ENCODE data around the gene SEC14L3.
A peak's percentile ranks its signal among the peaks of the same experiment; 100 is the strongest.

Gene SEC14L3

DNA sequence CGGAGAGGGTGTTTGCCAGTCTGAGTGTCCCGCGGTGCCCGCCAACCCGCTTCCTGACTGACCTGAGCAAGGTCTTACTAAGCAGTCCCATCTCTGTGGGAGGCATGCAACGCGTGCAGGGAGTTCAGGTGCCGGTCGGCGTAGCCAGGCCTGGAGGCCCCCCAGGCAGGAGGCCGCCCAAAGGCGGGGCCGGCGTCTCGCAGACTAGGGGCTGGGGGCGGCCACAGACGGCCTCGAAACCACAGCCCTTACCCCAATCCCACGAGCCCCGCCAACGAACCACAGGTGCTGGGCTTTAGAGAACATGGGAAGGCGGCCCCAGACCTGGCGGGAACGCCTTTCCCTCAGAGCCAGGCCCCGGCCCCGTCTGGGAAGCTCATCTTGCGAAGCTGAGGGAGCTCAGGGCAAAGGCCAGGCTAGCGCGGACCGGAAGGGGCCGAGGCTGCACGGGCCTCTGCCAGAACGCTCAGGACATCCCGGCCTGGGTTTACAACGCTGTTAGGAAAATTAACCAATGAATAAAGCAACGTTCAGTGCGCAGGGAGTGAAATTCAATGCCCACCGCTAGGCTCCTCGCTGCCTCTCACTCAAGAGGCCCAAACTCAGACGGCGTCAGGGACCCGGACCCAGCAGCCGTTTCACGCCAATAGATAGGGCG lies 48.4 kb downstream of the SEC14L3 start:
- H3K4me3 ChIP-seq (ENCODE audit: low read depth, low read length), result peak overlapping the region; percentile 41
- in situ Hi-C loops (cut with HindIII; ENCODE audit: low sequenced_read_pairs), result no loop called here
- TF ChIP-seq, protein P1, sequence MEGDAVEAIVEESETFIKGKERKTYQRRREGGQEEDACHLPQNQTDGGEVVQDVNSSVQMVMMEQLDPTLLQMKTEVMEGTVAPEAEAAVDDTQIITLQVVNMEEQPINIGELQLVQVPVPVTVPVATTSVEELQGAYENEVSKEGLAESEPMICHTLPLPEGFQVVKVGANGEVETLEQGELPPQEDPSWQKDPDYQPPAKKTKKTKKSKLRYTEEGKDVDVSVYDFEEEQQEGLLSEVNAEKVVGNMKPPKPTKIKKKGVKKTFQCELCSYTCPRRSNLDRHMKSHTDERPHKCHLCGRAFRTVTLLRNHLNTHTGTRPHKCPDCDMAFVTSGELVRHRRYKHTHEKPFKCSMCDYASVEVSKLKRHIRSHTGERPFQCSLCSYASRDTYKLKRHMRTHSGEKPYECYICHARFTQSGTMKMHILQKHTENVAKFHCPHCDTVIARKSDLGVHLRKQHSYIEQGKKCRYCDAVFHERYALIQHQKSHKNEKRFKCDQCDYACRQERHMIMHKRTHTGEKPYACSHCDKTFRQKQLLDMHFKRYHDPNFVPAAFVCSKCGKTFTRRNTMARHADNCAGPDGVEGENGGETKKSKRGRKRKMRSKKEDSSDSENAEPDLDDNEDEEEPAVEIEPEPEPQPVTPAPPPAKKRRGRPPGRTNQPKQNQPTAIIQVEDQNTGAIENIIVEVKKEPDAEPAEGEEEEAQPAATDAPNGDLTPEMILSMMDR (IDR thresholded peaks at IDR 0.05; ENCODE audit: low read depth, low read length), result no peak
- DNase-seq (ENCODE audit: low read depth, low spot score), result no peak

DNA sequence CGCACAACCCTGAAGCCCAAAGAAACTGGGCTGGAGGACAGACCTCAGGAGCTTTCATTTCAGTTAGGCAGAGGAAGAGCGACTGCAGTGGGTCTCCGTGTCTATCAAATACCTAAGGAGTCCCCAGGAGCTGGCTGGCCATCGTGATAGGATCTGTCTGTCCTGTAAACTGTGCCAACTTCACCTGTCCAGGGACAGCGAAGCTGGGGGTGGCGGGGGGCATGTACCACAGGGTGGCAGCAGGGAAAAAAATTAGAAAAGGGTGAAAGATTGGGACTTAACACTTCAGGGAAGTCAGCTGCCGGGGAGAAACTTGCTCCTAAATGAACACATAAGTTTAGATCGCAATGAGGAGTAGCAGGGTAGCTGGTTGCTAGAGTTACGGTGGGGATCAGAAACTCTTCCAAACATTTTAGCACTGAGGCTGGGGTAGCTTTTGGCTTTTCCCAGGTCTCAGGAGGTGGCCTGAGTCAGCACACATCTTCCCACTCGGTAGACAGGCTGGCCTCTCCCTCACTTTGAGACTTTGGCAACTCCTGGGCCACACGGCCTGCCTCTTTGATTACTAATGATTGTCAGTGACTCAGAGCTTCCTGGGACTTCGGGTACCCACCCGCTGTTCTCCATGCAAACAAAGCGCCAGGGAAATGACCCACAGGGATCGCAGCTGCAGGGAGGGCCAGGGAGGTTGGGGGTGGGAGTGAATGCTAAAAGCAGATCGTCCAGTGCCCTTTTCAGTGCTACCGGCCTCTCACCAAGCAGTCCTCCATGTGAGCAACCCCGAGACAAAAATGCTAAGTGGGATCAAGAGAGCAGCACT lies 49.1 kb downstream of the SEC14L3 start:
- peak; percentile 97 for DNase-seq (ENCODE audit: low read depth, low spot score)
- H3K4me3 ChIP-seq (ENCODE audit: low read depth, low read length), result peak overlapping the region; percentile 41
- TF ChIP-seq, protein P1 (IDR thresholded peaks at IDR 0.05; ENCODE audit: low read depth, low read length), result no peak
- in situ Hi-C loops (cut with HindIII; ENCODE audit: low sequenced_read_pairs), result no loop called here

DNA sequence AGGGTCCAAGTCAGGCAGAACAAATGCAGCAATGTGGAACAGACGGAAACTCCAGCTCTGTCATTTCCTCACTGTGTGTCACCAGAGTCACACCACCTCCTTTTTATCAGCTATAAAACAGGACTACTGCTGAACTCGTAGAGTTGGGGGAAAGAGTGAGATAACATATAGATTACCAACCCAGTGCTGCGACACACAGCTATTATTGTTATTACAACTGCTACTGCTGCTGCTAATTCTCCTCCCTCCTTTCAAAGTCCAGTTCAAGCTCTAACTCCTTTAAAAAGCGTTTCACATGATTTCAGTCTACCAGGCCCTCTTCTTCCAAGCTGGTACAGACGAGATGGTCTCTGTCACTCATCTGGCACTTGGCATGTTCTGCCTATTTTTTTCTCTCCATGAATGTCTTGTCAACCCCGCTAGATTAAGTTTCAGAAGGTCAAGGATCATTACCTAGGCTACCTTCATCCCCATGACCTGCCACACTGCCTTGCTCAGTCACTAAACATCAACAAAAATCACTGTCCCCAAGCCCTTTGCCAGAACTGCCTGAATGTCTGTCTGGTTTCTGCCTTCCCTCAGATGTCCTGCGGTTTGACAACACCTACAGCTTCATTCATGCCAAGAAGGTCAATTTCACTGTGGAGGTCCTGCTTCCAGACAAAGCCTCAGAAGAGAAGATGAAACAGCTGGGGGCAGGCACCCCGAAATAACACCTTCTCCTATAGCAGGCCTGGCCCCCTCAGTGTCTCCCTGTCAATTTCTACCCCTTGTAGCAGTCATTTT lies 49.9 kb downstream of the SEC14L3 start:
- TF ChIP-seq, protein P1 (IDR thresholded peaks at IDR 0.05; ENCODE audit: low read depth, low read length), result no peak
- no peak overlapping the region for H3K4me3 ChIP-seq (ENCODE audit: low read depth, low read length)
- DNase-seq (ENCODE audit: low read depth, low spot score), result no peak
- in situ Hi-C loops (cut with HindIII; ENCODE audit: low sequenced_read_pairs), result no loop called here

DNA sequence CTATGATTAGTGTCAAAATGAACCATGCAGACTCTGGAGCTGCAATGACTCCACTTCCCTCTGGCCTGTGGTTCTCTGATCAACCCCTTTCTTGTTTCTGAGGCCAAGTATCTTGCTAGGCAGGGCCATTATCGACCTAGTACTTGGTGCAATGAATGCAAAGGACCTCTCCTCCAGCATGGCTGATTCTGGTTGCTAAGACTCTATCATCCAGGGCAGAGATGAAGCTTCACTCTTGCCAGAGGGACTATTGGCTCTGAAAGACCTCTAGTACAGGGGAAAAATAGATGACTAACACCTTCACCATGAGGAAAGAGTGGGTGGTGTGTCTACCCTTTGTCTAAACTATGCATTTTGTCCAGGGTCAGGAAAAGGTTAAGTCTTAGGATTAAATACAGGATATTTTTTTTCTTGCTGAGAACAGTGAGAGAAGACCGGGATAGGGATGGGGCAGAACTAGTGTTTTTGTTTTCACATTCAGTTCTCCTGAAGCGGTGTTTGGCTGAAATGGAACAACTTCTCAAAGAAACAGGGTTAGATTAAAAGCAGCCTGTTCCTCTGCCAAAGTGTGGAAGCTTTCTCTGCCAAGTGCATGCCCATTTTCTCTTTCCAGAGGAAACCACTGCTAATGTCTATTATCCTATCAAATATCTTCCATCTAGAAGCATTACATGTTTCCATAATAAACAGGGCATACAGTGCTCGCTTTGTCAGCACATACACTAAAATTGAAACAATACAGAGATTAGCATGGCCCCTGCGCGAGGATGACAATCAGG lies 51.3 kb downstream of the SEC14L3 start:
- peak; percentile 89 for DNase-seq (ENCODE audit: low read depth, low spot score)
- H3K4me3 ChIP-seq (ENCODE audit: low read depth, low read length), result no peak overlapping the region
- in situ Hi-C loops (cut with HindIII; ENCODE audit: low sequenced_read_pairs), result no loop called here
- TF ChIP-seq, protein P1 (IDR thresholded peaks at IDR 0.05; ENCODE audit: low read depth, low read length), result no peak

DNA sequence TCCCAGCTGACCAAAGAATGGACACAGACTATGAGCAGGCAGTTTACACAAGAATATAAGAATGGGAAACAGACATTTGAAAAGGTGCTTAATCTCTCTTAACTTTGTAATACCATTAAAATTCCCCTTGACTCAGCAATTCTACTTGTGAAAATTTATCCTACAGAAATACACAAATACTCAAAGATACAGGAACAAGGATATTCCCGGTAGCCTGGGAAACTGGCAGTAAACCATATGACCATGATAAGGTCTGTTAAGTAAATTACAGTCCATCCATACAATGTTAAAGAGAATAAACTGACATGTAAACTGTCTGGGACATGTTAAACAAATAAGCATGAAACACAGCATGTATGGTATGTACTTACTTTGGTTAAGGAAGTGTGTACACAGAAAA lies 55.0 kb downstream of the SEC14L3 start:
- TF ChIP-seq, protein P1 (IDR thresholded peaks at IDR 0.05; ENCODE audit: low read depth, low read length), result no peak
- DNase-seq (ENCODE audit: low read depth, low spot score), result no peak
- in situ Hi-C loops (cut with HindIII; ENCODE audit: low sequenced_read_pairs), result no loop called here
- no peak overlapping the region for H3K4me3 ChIP-seq (ENCODE audit: low read depth, low read length)

DNA sequence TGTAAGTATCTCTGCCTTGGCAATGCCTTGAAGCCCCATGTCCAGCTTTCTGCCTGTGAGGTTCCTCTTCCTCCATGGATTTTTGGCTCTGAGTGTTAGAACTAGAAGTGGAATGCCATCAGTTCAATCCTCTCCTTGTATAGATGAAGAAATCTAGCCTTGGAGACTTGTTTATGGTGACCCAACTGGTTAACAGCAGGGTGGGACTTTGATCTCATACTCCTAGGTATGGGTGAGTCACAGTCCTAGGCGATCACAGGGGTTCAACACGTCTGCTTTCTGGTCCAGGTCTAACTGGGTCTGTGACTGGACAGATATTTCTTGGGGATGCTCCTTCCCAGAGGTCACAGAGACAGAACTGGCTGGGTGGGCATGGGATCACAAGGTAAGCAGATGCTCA lies 55.4 kb downstream of the SEC14L3 start:
- peak; percentile 21 for DNase-seq (ENCODE audit: low read depth, low spot score)
- TF ChIP-seq, protein P1 (IDR thresholded peaks at IDR 0.05; ENCODE audit: low read depth, low read length), result no peak
- in situ Hi-C loops (cut with HindIII; ENCODE audit: low sequenced_read_pairs), result no loop called here
- no peak overlapping the region for H3K4me3 ChIP-seq (ENCODE audit: low read depth, low read length)
